ENCODE data around the gene TMPRSS7.
"Not testable (repeated sequence)": the region's sequence is repeated elsewhere in the genome, so short reads cannot be mapped to it uniquely, and the experiment has no call there.

The TMPRSS7 gene

DNA sequence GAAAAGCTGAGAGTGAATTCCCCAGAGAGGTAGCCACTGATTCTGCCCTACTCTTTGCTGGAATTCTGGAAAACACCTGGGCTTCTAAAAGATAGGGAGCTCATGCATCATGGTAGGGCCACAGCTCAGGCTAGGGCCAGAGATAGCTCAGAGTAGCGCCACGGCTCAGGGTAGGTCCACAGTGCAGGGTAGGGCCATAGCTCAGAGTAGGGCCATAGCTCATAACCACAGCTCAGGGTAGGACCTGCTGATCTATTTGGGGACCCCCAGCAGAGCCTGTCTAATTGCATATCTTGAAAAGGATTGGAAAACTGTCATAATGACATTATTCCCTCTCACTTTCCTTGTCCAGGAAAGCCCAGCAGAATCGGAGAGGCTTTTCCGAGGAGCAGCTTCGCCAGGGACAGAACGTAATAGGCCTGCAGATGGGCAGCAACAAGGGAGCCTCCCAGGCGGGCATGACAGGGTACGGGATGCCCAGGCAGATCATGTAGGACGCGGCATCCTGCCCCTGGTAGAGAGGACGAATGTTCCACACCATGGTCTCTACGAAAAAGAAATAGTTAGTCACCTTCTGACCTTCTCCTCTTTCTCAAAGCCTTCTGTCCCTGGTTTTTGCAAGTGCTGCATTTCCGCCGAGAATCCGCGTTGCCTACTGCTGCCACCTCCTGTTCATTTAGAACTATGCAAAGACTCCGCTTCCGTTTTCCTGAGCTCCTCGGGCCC lies 21.3 kb upstream of the TMPRSS7 start:
- peak; percentile 89 for DNase-seq

DNA sequence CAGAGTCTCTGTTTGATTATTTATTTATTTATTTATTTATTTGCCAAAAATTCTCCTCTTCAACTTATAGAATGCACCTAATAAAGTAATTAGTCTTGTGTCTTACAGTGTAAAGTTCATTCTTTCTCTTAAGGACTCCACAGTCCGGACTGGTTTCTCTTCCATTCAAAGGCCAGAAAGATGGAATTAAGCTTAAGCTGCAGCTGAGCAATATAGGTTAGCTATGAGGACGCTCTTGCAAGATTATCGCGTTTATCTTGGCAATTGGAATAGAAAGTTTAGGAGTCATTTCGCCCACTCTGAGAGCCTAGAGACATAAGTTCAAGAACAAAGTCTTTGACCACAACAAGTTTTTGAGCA lies 20.8 kb upstream of the TMPRSS7 start:
- DNase-seq: no peak

DNA sequence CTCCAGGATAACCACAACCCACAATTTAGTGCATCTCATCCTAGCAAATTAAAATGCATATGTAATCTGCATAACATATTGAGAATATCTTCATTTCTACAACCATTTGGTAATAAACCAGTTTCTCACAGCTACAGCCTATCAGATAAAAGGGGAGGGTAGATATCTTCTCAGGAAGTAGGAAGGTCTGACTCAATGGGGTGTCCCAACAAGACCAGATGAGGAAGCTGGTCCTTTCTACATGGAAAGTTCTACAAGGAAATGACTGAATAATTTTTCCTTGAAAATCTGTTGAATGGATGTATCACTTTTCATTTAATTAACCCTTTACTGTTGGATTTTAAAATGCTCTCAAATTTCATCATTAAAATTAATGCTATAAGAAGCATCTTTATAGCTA lies 17.4 kb upstream of the TMPRSS7 start:
- no peak for DNase-seq

DNA sequence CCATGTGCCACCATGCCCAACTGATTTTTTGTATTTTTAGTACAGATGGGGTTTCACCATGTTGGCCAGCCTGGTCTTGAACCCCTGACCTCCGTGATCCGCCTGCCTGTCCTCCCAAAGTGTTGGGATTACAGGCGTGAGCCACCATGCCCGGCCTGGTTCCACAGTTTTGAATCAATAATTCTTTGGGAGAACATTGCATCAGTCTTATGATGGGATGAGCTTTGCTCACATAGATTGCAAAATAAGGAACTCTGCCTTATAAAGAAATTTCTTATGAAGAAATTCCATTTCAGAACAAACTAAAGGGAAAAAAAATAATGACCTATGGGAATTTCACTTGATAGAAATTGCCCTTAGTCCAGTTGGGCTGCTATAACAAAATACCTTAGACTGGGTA lies 15.8 kb upstream of the TMPRSS7 start:
- DNase-seq: no peak

DNA sequence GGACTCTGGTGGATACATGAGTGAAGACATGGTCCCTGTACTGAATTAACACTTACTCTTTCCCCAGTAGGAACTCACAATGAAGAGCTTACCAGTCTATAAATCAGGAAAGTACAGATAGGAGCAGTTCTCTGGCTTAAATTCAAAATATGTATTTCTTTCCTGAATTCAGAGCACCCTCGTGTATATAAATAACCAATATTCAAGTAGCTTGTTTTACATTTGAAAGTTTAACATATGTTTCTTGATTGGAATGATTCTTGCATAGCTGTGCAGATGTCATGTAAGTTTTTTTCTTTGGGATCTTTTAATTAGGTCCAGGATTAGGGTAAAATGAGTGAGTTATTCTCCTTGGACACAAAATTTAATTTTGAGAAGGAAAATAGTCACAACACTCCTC lies 14.8 kb upstream of the TMPRSS7 start:
- DNase-seq: no peak

DNA sequence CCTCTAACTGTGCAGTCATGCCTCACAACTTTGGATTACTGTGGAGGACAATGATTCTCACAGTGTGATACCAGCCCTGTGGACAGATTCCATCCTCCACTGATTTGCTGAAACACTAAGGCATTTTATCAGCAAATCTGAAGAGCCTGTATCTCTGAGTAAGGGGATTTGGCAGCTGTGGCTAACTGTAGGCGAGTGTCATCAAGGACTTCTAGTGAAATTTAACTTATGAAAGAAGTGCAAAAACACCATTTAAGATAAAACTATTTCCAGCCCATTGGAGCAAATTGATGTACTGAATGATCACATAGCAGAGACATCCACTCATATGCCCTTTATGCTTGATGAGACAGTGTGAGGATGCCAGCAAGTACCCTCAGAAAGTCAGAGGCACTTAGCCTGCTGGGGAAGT lies 13.9 kb upstream of the TMPRSS7 start:
- peak; percentile 94 for DNase-seq

DNA sequence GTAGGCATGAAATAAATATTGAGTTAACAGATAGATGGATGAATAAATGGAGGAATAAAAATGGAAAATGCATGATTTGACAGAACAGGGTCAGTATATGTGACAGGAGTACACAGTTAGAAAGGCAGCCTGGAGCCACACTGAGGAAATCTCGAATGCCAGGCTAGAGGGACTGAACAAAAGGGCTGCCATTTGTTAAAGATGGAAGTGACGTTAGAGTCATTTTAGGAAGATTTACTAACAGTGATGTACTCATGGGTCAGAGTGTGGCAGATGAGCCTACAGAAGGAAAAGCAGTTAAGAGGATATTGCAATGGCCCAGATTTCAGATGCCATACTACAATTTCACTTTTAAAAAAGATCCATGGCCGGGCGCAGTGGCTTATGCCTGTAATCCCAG lies 7.4 kb upstream of the TMPRSS7 start:
- DNase-seq: no peak

DNA sequence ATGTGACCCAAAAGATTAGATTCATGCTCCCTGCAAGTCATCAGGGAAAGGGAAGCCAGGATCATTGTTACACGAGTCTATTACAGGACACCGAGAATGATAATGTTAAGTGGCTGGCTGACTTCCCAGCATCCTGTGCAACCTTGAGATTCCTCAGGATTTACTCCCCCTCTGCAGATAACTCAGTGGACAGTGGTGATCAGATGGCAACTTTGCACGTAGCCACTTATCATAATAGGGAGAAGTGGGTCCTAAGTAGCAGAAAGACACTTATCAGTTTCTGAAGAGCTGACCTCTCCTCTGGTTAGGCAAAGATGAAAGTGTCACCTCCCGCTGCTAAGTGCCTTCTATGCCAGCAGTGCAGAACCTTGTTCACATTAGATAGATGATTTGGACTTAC lies 6.7 kb upstream of the TMPRSS7 start:
- DNase-seq: no peak

DNA sequence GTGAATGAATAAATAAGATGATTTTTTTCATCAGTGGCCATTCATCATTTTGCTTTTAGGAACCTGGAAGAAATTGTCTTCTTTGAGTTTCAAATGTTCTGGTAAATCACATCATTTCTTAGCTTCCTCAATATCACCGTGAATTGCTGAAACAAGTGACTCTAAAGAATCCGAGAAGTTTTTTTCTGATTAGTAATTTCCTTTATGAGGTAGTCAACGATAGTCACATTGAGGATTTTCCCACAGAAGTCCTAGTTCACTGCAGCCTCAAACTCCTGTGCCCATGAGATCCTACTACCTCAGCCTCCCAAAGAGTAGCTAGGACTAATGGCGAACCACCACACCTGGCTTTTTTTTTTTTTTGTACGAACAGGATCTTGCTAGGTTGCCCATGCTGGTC lies 3.6 kb upstream of the TMPRSS7 start:
- no peak for DNase-seq

DNA sequence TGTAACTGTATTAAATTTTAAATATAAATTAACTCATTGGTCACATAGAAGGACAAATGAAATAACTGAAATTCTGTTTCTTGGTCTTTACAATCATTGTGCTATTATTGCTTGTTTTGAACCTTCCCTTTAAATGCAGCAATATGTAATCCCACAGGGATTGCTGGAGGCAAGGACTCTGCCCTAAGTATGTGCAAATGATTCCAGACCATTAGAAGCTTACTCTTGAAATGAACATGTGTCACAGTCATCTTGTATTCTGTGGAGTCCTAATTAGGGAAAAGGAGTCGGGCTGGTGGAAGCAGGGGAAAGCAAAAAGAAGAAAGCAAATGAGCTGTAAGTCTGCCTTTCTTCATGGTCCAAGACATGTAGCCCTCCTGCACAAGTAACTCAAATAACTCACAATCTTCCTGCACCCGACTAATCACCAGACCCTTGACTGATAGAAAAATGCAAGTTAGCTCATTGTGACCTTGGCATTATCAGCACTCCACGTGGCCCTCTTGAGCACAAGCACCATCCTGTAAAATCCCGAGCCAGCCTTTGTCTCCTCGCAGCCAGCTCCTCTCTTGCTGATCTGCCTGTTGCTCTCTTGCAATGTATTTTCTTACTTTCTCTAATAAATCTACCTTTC lies 2.3 kb upstream of the TMPRSS7 start:
- DNase-seq: no peak

DNA sequence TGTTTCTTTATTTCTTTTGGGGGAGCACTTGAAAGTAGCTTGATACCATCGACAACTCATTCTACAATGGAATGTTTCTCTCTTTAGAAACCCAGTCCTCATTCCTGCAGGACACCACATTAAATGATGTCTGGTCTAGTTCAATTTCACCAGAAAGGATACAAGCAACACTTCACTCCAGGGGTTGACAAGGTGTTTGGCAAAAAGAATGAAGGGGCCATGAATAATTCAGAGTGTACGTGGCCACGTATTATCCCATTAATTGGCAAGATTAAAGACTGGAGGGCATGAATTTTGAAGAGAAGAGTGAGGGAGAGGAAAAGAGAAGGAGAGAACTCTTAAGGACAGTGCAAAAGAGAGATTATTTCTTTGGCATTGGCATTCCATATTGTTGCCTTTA lies 705 bp downstream of the TMPRSS7 start:
- no peak for DNase-seq

DNA sequence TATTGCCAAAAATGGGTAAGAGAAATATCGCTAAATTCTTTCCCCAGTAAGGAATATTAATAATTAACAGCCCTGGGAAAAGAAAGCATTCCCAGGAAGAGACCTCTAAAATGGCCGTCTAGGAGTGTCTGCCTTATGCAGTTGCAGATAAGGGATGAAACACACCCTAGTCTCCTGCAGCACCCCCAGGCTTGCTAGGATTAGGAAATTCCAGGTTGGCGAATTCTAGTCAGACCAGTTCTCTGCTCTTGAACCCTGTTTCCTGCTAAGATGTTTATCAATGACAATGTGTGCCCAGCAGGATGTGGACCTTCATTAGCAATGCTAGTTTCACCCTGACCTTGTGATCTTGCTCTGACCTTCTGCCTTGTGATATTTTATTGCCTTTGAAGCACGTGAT lies 2.7 kb downstream of the TMPRSS7 start:
- not testable (repeated sequence) for DNase-seq

DNA sequence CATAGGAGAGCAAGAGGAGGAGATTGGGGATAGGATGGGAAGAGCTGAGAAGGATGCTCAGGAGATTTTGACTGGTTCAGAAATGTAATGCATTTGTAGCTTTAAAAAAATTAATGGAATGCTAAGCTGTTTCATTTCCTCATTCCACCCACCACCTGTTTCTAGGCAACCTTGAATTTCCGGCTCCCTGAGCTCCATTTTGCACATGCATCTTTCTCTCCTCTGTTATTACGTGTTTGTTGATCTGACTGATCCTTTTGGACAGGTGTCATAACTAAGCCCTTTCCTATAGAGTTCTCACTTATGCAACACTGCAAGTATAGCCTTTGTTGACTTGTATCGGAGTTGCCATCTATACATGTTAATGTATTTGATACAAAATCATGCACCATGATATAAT lies 4.3 kb downstream of the TMPRSS7 start:
- peak; percentile 88 for DNase-seq

DNA sequence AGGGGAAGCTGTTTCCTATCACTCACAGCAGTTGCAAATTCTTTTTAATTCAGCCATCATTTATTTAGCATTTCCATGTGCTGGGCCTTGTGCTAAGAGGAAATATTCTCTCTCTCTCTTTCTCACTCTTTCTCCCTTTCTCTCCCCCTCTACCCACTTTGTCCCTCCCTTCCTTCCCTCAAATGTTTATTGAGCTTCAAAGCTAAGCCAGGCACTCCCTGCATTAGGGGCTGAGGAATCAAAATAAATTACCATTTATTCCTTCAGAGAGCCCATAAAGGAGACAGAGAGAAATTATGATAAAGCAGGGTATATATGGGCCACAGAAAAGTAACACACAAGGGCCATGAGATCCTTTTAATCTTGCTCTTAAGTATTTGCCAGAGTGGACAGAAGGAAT lies 6.8 kb downstream of the TMPRSS7 start:
- DNase-seq: no peak

DNA sequence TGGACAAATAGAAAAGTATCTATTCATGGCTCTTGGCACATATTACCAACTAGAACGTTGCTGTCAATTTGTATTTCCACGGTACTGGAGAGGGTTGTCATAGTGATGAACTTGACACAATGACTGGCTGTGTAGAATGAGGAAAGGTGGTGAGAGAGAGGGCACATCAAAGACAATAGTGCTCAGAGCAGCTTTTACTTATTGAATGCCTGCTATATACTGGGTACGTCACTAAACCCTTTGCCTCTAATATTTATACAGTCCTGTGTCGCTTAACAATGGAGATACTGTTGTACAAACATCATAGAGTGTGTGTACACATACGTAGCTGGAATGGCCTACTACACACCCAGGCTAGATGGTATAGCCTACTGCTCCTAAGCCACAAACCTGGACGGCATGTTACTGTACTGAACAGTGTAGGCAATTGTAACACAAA lies 8.3 kb downstream of the TMPRSS7 start:
- DNase-seq: peak; percentile 36

DNA sequence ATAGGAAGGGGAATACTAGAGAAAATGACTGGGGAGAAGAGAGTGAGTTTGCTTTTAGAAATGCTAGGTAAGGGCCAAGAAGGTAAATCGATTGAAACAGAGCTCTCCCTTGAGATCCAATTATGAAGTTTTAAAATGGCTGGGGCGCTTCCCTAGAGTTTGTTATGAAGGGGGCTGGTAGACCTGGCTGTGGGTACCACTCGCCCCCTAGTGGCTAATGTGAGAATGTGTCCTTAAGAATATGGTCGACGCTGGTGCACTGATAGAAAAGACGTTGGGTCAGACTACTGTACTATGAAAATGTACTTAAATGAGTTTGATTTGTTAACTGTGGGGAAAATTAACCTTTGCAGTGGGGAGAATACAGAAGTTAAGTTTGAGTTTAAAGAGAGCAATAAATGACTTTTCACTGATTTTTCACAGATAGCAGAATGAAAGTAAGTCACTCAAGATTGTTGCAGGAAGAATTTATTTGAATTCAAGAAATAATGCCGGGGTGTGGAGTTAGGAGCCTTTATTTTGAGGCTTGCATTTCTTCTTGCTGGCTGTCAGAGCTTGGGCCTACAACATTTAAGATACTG lies 9.2 kb downstream of the TMPRSS7 start:
- peak; percentile 81 for DNase-seq

DNA sequence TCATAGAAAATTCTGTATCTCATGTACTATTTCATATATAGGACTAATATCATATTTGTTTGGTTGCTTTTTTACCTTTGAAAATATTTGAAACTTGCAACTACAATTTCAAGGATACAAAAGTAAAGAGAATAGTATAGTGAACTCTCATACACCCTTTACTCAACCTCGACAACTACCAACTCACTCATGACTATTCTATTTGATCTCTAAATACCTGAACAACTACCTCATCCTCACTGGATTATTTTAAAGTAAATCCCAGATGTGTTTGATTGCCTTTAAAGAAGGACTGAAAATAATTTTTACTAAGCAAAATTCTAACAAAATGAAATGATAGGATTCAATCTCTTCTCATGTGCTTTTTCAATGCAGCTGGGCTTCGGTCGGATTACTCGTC lies 12.1 kb downstream of the TMPRSS7 start:
- DNase-seq: peak; percentile 31

DNA sequence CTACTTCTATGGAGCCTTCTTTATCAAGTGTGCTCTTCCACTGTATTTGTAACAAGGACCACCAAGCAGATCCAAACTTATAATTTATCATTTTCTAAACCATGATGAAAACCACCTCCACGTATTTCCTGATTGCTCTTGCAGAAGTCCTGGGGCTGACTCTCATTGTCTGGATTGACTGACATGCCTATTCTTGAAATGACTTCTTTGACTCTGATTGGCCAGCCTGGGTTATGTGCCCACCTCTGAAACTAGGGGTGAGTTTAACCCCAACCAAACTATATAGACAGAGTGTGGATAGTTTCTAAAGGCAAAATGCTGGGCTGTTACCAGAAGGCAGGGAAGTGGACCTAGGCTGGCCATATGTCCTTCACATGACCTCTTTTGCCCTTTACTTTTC lies 12.7 kb downstream of the TMPRSS7 start:
- no peak for DNase-seq

DNA sequence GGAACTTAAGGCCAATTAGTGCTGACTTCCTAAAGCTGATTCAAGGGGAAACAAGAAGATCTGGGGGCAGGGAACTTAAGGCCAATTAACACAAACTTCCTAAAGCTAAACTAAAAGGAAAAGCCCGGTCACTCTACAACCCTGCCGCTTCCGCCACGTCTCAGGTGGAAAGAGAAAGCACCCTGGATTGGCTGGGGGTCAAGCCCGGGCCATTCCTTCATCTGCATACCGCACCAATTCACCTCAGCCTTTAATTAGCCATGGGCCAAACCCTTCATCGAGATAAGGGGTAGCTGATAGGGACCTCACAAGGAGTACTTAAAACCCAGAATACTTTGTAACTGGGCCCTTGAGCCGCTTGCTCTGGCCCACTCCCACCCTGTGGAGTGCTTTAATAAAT lies 14.4 kb downstream of the TMPRSS7 start:
- DNase-seq: no peak

DNA sequence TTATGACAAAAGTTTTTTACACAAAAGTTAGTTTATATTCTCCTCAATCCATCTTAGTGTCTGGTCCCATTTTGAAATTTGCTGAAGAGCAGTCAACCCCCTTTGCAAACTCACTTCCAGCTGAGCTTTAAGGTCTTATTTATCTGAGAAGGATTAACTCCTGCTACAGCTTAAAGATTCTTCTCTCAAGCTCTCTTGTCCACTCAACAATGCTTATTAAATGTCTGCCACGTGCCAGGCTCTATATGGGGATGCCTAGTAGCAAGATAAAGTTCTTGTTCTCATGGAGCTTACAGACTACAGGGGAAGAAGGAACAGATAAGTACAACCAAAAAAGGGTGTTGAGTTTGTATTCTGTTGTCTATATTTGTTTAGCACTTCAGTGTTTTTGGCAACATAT lies 18.7 kb downstream of the TMPRSS7 start:
- DNase-seq: no peak

DNA sequence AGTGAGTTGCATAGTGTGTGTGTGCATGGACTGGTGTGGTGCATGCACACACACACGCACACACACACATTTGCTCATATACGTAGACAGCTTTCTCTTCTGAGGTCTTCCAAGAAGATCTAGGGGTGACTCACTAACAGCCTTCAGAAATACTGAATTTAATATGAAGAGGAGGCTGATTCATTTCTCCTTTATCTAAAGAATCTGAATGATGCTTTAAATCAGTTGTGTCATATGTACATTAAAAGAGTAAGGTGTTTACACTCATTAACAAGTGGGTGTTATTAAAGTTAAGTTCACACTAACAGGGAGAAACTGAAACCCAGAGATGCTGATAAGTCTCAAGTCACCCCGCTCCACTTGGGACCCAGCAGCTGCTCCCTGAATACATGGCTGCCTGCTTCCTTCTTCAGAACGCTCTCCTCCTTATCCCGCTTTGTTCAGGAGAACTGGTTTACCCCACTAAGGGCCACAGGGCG lies 22.0 kb downstream of the TMPRSS7 start:
- DNase-seq: peak; percentile 19

DNA sequence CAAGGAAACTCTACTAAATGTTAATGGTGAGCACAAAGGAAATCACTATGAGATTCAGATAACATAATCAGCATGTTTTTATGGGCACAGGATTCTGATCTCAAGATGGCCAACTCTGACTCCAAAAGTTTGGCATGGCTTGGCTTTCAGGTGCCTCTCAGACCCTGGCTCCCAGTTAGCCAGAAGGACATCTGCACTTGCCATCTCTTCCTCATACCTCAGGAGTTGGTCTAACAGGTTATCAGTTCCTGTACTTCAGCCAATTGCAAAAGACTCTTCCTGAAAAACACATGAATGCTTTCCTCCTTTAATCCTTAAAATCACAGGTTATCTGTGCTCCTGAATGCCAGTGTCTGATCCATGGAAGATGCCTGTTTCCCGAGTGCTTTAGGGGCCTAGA lies 25.0 kb downstream of the TMPRSS7 start:
- no peak for DNase-seq

DNA sequence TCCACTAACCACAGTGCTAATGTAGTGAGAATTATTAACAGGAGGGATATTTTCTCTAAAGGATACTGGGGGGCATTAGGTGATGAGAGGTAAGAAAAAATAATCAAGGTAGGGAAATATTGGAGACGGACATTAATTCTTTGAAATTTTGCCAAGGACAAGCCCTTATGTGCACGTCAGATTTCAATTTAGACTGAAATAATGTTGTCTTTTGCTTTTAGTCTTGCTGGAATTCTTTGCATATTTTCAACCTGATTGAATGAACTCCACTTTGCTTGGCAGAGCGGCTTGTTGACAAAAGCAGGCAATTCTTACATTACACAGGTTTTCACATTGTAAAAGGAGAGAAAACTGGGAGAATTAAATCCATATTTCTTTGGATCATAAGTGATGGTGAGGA lies 26.6 kb downstream of the TMPRSS7 start:
- peak; percentile 88 for DNase-seq

DNA sequence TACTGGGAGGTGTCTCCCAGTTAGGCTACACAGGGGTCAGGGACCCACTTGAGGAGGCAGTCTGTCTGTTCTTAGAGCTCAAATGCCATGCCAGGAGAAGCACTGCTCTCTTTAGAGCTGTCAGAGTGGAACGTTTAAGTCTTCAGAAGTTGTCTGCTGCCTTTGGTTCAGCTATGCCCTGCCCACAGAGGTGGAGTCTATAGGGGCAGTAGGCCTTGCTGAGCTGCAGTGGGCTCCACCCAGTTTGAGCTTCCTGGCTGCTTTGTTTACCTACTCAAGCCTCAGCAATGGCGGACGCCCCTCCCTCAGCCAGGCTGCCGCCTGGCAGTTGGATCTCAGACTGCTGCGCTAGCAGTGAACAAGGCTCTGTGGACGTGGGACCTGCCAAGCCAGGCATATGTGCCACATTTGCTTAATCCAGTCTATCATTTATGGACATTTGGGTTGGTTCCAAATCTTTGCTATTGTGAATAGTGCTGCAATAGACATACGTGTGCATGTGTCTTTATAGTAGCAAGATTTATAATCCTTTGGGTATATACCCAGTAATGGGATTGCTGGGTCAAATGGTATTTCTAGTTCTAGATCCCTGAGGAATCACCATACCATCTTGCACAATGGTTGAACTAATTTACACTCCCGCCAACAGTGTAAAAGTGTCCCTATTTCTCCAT lies 38.0 kb downstream of the TMPRSS7 start:
- not testable (repeated sequence) for DNase-seq

Data from kidney glomerular epithelial cell (primary cell).